BE2C (cell line): ENCODE data around the gene NAA35.

Source experiments
- DNase-seq: peaks from one replicate; pipeline ENCODE4 v3.0.0-alpha.2; 2020
- H3K27me3 ChIP-seq: fragments of 250-450 bp; sonication (Bioruptor Pico); 2 replicates; pipeline ENCODE4 v1.5.1; 2020; ENCODE audit warnings: mild to moderate bottlenecking
- H3K36me3 ChIP-seq: fragments of 250-450 bp; sonication (Bioruptor Pico); 2 replicates; pipeline ENCODE4 v1.5.1; 2020; ENCODE audit warnings: mild to moderate bottlenecking
- H3K4me1 ChIP-seq: fragments of 250-450 bp; sonication (Bioruptor Pico); 2 replicates; pipeline ENCODE4 v1.5.1; 2020
- H3K4me3 ChIP-seq: 2 replicates; pipeline ENCODE4 v1.5.1; 2011; ENCODE audit warnings: low read depth, low read length
- H3K9me3 ChIP-seq: fragments of 250-450 bp; sonication (Bioruptor Pico); 2 replicates; pipeline ENCODE4 v1.5.1; 2020
- CTCF ChIP-seq: IDR thresholded peaks from 2 replicates; pipeline ENCODE4 v1.5.1; 2012; ENCODE audit warnings: mild to moderate bottlenecking, low read depth, low read length

Gene NAA35

GRCh38 chr9:86069206-86069869 is 128.4 kb downstream of the NAA35 start:
- Histone ChIP-seq H3K36me3 (peaks cover 12% of the 10 kb centered on the region), H3K9me3 (no peaks in the 10 kb centered on the region), H3K27me3 (no peaks in the 10 kb centered on the region), H3K4me1 (peaks cover 15% of the 10 kb centered on the region), H3K4me3 (no peak overlapping the region)
- TF ChIP-seq CTCF: no peak
- DNase-seq: no peak
